Tibial artery (tissue), 4 donors: ENCODE data around the gene PLA2G2C.

ENCODE experiments used
- DNase-seq, 2 donors: peaks; one replicate each; pipeline ENCODE4 v3.0.0-alpha.2; 2019
- H3K27ac ChIP-seq, 2 donors: fragments of 200-600 bp; sonication (generic) in 1 of 2; 1 replicate in 1 of 2; 2 replicates in 1 of 2; pipeline ENCODE4 v1.5.1; 2018 to 2019; ENCODE audit warnings: mild to moderate bottlenecking in 1 of 2
- H3K27me3 ChIP-seq, 2 donors: fragments of 200-600 bp; sonication (generic) in 1 of 2; one replicate each; pipeline versions ENCODE4 v1.5.1 to v1.6.0; 2016 to 2019
- H3K36me3 ChIP-seq, 3 donors: fragments of 200-600 bp; sonication (generic) in 2 of 3; one replicate each; pipeline ENCODE4 v1.5.1; 2016 to 2019; ENCODE audit warnings: mild to moderate bottlenecking in 2 of 3
- H3K4me1 ChIP-seq, 4 donors: fragments of 200-600 bp; sonication (generic) in 2 of 4; 1 replicate in 3 of 4; 2 replicates in 1 of 4; pipeline ENCODE4 v1.5.1; 2016 to 2019
- H3K4me3 ChIP-seq, 2 donors: fragments of 200-600 bp; sonication (generic) in 1 of 2; 1 replicate in 1 of 2; 2 replicates in 1 of 2; pipeline ENCODE4 v1.5.1; 2018 to 2019; ENCODE audit warnings: mild to moderate bottlenecking in 2 of 2
- H3K9me3 ChIP-seq, 3 donors: fragments of 200-600 bp; sonication (generic) in 1 of 3; one replicate each; pipeline ENCODE4 v1.5.1; 2016 to 2019
- intact Hi-C: fragments of 100-400 bp; cut with DNase I; formaldehyde crosslinking; loops from one replicate; pipeline ENCODE4 v1.15.0; 2023; ENCODE audit warnings: low total_unique reads
- TF ChIP-seq, protein P1 (sequence below), 2 experiments: fragments of 200-600 bp in 1 of 2; fragments of 450-650 bp in 1 of 2; IDR thresholded peaks; one replicate each; pipeline ENCODE4 v1.5.1; 2017 to 2019; ENCODE audit warnings: antibody characterized with exemption in 2 of 2, mild to moderate bottlenecking in 1 of 2, moderate library complexity in 1 of 2

Gene PLA2G2C

DNA sequence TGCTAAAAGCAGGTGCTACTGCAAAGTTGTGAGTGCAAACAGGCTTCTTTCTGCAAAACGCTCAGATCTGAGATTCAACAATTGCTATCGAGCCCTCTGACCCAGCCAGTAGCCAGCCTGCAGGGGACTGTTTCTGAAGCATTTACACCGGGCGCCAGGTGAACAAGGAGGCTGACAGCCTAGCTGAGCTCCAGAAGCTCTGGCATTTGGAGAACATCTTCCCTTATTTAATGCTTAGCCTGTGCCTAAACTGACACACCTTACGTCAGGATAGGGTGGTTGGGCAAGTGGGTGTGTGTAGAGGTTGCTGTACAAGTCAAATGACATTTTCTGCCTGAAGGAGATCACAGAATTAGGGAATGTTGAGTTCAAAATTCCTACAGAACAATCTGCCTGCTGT lies 15.8 kb upstream of the PLA2G2C start:
- no peak for DNase-seq
- intact Hi-C loops: no loop called here
- H3K4me1 ChIP-seq: no peaks in the 10 kb centered on the region

DNA sequence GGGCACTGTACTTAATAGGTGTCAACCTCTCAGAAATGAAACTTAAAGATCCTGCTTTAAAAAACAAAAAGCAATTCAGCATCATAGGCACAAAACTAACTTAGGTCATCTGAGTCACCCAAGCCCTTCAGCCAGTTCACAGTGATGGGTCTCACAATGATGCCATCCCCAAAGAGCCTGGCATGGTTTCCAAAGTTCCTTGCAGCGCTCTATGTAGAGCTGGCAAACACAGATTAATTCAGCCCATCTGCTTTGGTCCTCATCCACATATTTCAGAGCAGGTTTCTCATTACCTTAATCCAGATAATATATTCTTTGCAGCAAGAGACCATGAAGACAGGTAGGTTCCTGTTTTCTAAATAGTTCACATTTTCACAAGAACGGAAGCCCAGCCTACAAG lies 14.6 kb upstream of the PLA2G2C start:
- Histone ChIP-seq H3K27me3 (peaks cover 0 to 21% of the 10 kb centered on the region in 2 donors), H3K9me3 (no peaks in the 10 kb centered on the region), H3K27ac (no peak overlapping the region), H3K4me3 (no peak overlapping the region), H3K36me3 (no peaks in the 10 kb centered on the region), H3K4me1 (no peaks in the 10 kb centered on the region)
- intact Hi-C loops: no loop called here
- DNase-seq: no peak
- TF ChIP-seq, protein P1, sequence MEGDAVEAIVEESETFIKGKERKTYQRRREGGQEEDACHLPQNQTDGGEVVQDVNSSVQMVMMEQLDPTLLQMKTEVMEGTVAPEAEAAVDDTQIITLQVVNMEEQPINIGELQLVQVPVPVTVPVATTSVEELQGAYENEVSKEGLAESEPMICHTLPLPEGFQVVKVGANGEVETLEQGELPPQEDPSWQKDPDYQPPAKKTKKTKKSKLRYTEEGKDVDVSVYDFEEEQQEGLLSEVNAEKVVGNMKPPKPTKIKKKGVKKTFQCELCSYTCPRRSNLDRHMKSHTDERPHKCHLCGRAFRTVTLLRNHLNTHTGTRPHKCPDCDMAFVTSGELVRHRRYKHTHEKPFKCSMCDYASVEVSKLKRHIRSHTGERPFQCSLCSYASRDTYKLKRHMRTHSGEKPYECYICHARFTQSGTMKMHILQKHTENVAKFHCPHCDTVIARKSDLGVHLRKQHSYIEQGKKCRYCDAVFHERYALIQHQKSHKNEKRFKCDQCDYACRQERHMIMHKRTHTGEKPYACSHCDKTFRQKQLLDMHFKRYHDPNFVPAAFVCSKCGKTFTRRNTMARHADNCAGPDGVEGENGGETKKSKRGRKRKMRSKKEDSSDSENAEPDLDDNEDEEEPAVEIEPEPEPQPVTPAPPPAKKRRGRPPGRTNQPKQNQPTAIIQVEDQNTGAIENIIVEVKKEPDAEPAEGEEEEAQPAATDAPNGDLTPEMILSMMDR (IDR thresholded peaks at IDR 0.05): no peak

More for the DNA sequence above, 15.8 kb upstream of the PLA2G2C start:
- TF ChIP-seq, protein P1 (IDR thresholded peaks at IDR 0.05): no peak
- Histone ChIP-seq H3K36me3 (no peaks in the 10 kb centered on the region), H3K27me3 (peaks cover 0 to 17% of the 10 kb centered on the region in 2 donors), H3K4me3 (no peak overlapping the region), H3K27ac (no peak overlapping the region), H3K9me3 (no peaks in the 10 kb centered on the region)

DNA sequence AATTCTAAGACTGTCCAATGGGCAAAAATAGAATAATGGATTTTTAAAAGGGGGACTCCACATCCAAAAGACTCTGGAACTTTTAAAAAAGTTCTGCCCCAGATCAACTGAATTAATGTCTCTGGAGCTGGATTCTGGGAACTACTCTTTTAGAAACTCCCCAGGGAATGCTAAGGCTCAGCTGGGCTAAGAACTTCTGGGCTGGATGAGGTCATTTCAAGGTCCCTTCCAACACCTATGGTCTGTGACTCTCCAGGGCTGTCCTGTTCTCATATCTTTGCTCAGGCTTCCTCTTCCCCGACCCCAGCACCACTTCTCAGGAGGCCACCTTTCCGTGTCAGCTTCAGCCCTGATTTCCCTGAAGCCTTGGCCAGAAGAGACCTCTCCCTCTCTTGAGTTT lies 13.5 kb upstream of the PLA2G2C start:
- Histone ChIP-seq H3K36me3 (no peaks in the 10 kb centered on the region), H3K27ac (no peak overlapping the region), H3K4me3 (no peak overlapping the region), H3K9me3 (no peaks in the 10 kb centered on the region), H3K27me3 (peaks cover 0 to 32% of the 10 kb centered on the region in 2 donors), H3K4me1 (no peaks in the 10 kb centered on the region)
- TF ChIP-seq, protein P1 (IDR thresholded peaks at IDR 0.05): no peak
- intact Hi-C loops: no loop called here
- no peak for DNase-seq

DNA sequence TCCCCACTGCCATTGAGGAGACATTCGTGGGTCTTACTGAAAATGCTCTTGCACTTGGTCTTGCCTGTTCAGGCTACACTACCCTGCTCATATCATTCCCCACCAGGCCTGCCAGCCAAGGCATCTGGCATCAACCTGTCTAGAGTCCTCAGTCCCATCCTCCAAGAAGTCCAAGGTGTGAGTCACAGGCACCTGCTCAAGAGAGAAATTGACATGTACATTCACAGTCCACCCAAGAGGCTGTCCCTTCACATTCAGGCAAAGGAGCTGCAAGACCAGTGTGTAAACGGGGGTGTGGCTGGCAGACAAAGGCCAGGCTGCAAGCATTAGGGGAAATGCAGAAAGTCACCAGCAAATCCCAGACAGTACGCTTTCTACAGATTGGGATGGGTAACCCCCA lies 13.1 kb upstream of the PLA2G2C start:
- H3K27me3 ChIP-seq: peaks cover 0 to 37% of the 10 kb centered on the region in 2 donors
- no peak overlapping the region for H3K4me3 ChIP-seq
- intact Hi-C loops: no loop called here
- DNase-seq: no peak
- H3K36me3 ChIP-seq: no peaks in the 10 kb centered on the region
- H3K27ac ChIP-seq: no peak overlapping the region
- no peaks in the 10 kb centered on the region for H3K9me3 ChIP-seq
- no peaks in the 10 kb centered on the region for H3K4me1 ChIP-seq
- TF ChIP-seq, protein P1 (IDR thresholded peaks at IDR 0.05): no peak

DNA sequence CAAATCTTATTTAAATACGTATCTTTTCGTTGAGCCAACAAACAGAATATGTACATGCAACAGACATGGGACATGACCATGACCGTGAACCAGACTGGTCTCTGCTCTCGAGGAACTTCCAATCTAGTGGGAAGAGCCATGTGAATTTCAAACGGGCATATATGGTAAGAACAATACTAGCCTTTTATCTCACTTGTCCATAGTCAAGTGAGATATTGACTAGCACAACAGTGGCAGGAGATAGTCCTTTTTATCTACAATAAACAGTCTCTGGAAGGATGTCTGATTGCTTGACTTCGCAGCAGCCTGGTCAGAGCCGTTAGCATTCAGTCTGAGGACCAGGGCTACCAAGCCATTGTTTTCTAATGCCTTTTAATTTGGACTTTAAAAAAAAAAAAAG lies 12.6 kb upstream of the PLA2G2C start:
- Histone ChIP-seq H3K4me3 (no peak overlapping the region), H3K27me3 (peaks cover 0 to 41% of the 10 kb centered on the region in 2 donors), H3K36me3 (no peaks in the 10 kb centered on the region), H3K4me1 (no peaks in the 10 kb centered on the region), H3K9me3 (no peaks in the 10 kb centered on the region), H3K27ac (no peak overlapping the region)
- TF ChIP-seq, protein P1 (IDR thresholded peaks at IDR 0.05): no peak
- no peak for DNase-seq
- intact Hi-C loops: no loop called here

DNA sequence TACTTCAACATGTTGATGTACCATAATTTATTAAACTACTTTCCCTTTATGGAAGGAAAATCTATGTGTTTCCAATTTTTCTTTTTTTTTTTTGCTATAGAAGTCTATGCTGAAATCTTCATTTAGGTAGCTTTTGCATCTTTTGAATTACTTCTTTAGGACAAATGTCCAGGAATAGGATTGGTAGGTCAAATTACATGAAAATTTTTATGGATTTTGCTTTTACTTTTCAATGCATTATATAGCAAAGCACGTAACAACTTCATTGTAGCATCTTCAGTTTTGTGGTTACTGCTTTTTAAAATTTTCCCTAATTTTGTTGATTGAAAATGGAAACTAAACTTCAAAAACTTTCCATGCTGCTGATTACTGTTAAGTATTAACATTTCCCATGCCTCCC lies 12.0 kb upstream of the PLA2G2C start:
- Histone ChIP-seq H3K27me3 (peaks cover 0 to 46% of the 10 kb centered on the region in 2 donors), H3K36me3 (no peaks in the 10 kb centered on the region), H3K4me1 (no peaks in the 10 kb centered on the region), H3K9me3 (no peaks in the 10 kb centered on the region), H3K27ac (no peak overlapping the region), H3K4me3 (no peak overlapping the region)
- intact Hi-C loops: no loop called here
- TF ChIP-seq, protein P1 (IDR thresholded peaks at IDR 0.05): no peak
- no peak for DNase-seq
